ENCODE data around the gene TRIM5.
A peak's percentile ranks its signal among the peaks of the same experiment; 100 is the strongest.
"Not testable (repeated sequence)": the region's sequence is repeated elsewhere in the genome, so short reads cannot be mapped to it uniquely, and the experiment has no call there.

TRIM5 gene

DNA sequence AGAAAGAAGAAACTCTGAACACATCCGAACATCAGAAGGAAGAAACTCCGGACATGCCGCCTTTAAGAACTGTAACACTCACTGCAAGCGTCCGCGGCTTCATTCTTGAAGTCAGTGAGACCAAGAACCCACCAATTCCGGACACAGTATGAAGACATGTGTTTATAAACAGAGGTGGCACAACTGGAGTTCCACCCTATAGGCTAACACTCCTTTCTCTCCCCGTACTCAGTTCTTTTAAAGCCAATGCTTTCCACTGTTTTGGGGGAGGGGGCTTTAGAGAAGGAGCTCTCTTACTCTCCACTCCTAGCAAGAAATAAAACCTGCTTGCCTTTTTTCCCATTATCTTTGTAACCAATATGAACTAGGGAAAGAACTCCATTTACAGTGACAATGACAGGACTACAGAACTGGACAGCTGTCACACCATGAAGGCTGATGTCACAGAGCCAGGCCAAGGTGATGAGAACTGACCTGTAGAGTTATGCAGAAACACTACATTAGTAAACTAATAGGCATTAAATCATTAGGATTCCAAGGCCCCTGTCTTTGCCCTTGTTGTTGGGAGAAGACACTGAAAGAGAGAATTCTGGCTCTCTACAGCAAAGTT lies 733 bp downstream of the TRIM5 start:
- H3K27ac ChIP-seq = peak overlapping the region; percentile 62
- TF ChIP-seq, protein P1, sequence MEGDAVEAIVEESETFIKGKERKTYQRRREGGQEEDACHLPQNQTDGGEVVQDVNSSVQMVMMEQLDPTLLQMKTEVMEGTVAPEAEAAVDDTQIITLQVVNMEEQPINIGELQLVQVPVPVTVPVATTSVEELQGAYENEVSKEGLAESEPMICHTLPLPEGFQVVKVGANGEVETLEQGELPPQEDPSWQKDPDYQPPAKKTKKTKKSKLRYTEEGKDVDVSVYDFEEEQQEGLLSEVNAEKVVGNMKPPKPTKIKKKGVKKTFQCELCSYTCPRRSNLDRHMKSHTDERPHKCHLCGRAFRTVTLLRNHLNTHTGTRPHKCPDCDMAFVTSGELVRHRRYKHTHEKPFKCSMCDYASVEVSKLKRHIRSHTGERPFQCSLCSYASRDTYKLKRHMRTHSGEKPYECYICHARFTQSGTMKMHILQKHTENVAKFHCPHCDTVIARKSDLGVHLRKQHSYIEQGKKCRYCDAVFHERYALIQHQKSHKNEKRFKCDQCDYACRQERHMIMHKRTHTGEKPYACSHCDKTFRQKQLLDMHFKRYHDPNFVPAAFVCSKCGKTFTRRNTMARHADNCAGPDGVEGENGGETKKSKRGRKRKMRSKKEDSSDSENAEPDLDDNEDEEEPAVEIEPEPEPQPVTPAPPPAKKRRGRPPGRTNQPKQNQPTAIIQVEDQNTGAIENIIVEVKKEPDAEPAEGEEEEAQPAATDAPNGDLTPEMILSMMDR (conservative IDR thresholded peaks at IDR 0.05) = no peak

DNA sequence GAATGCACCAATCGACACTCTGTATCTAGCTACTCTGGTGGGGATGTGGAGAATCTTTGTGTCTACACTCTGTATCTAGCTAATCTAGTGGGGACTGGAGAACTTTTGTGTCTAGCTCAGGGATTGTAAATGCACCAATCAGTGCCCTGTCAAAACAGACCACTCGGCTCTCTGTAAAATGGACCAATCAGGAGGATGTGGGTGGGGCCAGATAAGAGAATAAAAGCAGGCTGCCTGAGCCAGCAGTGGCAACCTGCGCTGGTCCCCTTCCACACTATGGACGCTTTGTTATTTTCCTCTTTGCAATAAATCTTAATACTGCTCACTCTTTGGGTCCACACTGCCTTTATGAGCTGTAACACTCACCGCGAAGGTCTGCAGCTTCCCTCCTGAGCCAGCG lies 1.3 kb downstream of the TRIM5 start:
- H3K27ac ChIP-seq = not testable (repeated sequence)

DNA sequence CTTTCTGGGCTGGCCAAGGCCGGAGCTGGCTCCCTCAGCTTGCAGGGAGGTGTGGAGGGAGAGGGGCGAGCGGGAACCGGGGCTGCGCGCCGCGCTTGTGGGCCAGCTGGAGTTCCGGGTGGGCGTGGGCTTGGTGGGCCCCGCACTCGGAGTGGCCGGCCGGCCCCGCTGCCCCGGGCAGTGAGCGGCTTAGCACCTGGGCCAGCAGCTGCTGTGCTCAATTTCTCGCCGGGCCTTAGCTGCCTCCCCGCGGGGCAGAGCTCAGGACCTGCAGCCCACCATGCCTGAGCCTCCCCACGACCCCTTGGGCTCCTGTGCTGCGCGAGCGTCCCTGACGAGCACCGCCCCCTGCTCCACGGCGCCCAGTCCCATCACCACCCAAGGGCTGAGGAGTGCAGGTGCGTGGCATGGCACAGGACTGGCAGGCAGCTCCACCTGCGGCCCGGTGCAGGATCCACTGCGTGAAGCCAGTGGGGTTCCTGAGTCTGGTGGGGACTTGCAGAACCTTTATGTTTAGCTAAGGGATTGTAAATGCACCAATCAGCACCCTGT lies 1.9 kb downstream of the TRIM5 start:
- H3K27ac ChIP-seq = not testable (repeated sequence)

DNA sequence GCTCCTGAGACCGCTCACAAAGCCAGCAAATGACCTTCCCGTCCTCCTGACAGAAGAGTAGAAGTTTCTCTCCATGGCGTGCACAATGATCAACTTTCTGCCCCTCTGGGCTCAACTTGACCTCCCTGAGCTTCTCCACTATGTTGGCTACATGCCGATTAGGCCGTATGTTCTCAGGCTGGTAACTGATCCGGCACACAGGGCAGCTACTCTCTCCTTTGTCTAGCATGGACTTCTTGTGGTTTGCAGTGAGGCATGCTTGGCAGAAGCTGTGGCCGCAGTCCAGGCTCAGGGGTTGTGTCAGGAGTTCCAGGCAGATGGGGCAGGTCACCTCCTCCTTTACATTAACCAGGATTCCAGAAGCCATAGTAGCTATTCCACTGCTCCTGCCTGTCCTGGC lies 5.1 kb downstream of the TRIM5 start:
- TF ChIP-seq, protein P1 (conservative IDR thresholded peaks at IDR 0.05) = no peak
- H3K27ac ChIP-seq = no peak overlapping the region

DNA sequence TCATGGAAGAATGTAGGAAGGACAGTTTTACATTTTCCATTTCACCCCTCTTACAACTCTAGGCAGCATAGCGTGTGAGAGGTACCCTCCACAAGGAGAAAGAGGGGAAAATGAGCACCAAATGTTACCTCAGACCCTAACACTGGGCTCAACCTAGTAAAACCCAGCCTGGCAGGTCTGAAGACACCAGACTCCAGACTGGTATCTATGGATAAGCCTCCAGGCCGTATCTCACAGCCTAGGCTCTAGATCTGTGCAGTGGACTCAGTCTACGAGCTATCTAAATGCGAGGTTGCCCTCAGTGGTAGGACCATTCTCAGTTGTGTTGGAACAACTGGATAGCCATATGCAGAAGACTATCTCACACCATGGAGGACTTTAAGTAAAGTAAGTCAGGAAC lies 10.5 kb downstream of the TRIM5 start:
- TF ChIP-seq, protein P1 (conservative IDR thresholded peaks at IDR 0.05) = no peak
- H3K27ac ChIP-seq = no peak overlapping the region

DNA sequence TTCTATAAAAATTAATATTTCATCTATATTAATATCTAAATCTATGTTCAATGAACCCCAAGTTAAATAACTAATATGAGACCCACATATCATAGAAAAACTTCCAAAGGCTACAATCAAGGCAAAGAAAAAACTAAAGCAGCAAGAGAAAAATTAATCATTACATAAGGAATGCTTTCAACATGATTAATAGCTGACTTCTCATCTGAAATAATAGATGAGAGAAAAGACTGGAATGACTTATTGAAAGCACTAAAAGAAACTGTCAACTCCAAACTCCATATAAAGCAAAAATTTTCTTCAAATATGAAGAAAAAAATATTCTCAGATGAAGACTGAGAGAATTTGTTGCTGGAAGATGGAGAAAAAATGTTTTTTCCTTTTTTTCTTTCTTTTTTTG lies 13.0 kb downstream of the TRIM5 start:
- no peak overlapping the region for H3K27ac ChIP-seq
- TF ChIP-seq, protein P1 (conservative IDR thresholded peaks at IDR 0.05) = no peak

DNA sequence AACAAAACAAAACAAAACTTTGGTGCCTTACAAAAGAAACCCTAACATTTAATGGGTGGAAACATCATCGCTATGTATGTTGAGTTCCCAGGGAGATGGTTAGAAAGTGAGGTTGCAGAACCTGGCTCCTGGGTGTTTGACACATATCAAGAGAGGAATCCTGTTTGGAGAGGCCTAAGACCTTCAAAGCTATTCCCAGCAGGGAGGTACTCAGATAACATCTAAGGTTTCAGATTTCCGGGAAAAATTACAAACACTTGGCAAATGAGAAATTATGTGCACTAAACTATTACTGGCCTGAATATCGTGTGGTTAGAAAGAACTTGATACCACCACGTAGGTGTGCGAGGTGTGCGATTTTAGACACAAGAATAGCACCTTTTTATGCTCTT lies 18.5 kb downstream of the TRIM5 start:
- TF ChIP-seq, protein P1 (conservative IDR thresholded peaks at IDR 0.05) = no peak
- H3K27ac ChIP-seq = no peak overlapping the region

DNA sequence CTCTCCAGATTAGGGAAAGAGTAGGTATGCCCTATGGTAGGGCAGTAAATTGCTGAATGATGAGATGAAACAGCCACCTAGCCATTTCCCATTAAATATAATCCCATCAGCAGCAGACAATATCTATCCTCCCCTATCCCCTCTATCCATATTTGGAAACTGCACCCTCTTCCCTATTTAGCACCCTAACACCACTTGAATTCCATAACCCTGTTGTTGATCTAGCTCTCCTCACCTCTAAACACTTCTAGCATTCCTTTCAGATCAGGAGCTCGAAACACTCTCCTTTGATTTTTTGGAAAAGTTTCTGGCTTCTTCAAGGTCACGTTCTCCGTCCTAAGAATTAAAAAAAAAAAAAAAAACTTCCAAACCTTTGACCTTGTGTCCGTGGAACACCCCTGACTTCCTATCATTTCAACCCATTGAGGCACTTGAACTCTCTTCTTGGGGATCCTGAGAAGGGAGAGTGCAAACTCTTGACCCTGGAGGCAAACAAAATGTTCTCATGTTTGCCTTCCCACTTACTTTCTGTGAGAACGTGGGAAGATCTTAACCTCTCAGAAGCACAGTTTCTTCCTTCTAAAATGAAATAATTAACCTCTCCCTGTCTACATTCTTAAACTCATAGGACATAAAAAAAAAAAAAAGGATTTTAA lies 19.0 kb downstream of the TRIM5 start:
- TF ChIP-seq, protein P1 (conservative IDR thresholded peaks at IDR 0.05) = no peak
- H3K27ac ChIP-seq = no peak overlapping the region

All from VCaP (cell line).